Measurements from ENCODE around the gene KCNF1. TPM values are rescaled to one million over a fixed set of nuclear protein-coding genes. Genes with fewer than 3 reads are reported as not detected.

KCNF1 gene
- polyA plus RNA-seq, 2 donors, result 0.22 to 0.29 TPM

GRCh38 chr2:10947005-10947440, 35.3 kb downstream of the KCNF1 start:
- Histone ChIP-seq H3K4me1 (ENCODE audit: control insufficient read depth in 2 of 2, insufficient read depth in 2 of 2, low read length in 1 of 2) (no peaks in the 10 kb centered on the region), H3K27me3 (ENCODE audit: control insufficient read depth in 1 of 2, insufficient read depth in 2 of 2, low read length in 2 of 2) (no peaks in the 10 kb centered on the region), H3K27ac (ENCODE audit: low read depth in 2 of 2, low read length in 1 of 2) (no peak overlapping the region), H3K9me3 (ENCODE audit: control insufficient read depth in 2 of 2, insufficient read depth in 1 of 2, low read depth in 1 of 2, low read length in 1 of 2) (peaks cover 0 to 3% of the 10 kb centered on the region in 2 donors), H3K36me3 (ENCODE audit: control insufficient read depth in 2 of 2, insufficient read depth in 2 of 2, low read length in 1 of 2) (no peaks in the 10 kb centered on the region), H3K4me3 (ENCODE audit: low read depth in 1 of 2, low read length in 2 of 2) (no peak overlapping the region)
- 44 to 51% methylated on average over 10 of the region's 10 CpGs for WGBS, 2 donors

DNA sequence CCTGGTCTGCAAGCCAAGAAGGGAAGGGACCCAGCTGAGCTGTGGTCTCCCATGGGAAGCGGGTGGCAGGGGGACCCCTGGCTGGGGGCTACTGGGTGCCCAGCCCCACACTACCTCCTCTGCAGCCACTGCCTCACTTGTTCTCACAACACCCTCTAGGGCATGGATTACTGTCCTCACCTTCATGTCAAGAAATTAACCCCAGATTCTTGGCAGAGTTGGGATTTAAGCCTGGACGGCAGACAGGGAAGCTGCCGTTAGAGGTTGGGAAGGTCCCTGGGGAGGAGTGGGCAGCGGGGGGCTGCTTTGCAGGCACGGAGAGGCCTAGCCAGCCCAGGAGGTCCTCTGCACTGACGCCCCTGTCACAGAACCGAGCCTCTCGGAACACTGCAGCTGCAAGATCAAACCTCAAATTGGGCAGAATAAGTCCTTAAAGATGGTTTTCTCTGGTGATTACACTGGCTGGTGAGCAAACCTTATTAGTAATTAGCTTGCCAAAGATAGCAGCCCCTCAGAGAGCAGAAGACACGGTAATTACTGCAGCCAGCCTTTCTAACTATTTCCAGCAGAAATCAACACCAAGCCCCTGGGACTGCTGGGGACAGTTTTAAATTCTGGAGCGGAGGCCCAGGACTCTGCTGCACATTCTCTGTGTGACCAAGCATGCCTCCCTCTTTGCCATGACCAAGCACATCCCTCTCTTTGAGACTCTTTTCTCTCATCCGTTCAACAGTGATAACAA, 35.9 kb downstream of the KCNF1 start:
- H3K4me3 ChIP-seq (ENCODE audit: low read depth in 1 of 2, low read length in 2 of 2), result no peak overlapping the region

GRCh38 chr2:10948188-10948564, 36.4 kb downstream of the KCNF1 start:
- Histone ChIP-seq H3K36me3 (ENCODE audit: control insufficient read depth in 2 of 2, insufficient read depth in 2 of 2, low read length in 1 of 2) (no peaks in the 10 kb centered on the region), H3K27me3 (ENCODE audit: control insufficient read depth in 1 of 2, insufficient read depth in 2 of 2, low read length in 2 of 2) (no peaks in the 10 kb centered on the region), H3K4me3 (ENCODE audit: low read depth in 1 of 2, low read length in 2 of 2) (no peak overlapping the region), H3K27ac (ENCODE audit: low read depth in 2 of 2, low read length in 1 of 2) (no peak overlapping the region), H3K4me1 (ENCODE audit: control insufficient read depth in 2 of 2, insufficient read depth in 2 of 2, low read length in 1 of 2) (no peaks in the 10 kb centered on the region), H3K9me3 (ENCODE audit: control insufficient read depth in 2 of 2, insufficient read depth in 1 of 2, low read depth in 1 of 2, low read length in 1 of 2) (no peaks in the 10 kb centered on the region)
- 80 to 87% methylated on average over 7 of the region's 7 CpGs for WGBS, 2 donors

More for the DNA sequence above, 35.9 kb downstream of the KCNF1 start:
- Histone ChIP-seq H3K36me3 (ENCODE audit: control insufficient read depth in 2 of 2, insufficient read depth in 2 of 2, low read length in 1 of 2) (no peaks in the 10 kb centered on the region), H3K4me1 (ENCODE audit: control insufficient read depth in 2 of 2, insufficient read depth in 2 of 2, low read length in 1 of 2) (no peaks in the 10 kb centered on the region), H3K27ac (ENCODE audit: low read depth in 2 of 2, low read length in 1 of 2) (no peak overlapping the region), H3K9me3 (ENCODE audit: control insufficient read depth in 2 of 2, insufficient read depth in 1 of 2, low read depth in 1 of 2, low read length in 1 of 2) (no peaks in the 10 kb centered on the region), H3K27me3 (ENCODE audit: control insufficient read depth in 1 of 2, insufficient read depth in 2 of 2, low read length in 2 of 2) (no peaks in the 10 kb centered on the region)
- 77 to 78% methylated on average over 11 of the region's 11 CpGs for WGBS, 2 donors

DNA sequence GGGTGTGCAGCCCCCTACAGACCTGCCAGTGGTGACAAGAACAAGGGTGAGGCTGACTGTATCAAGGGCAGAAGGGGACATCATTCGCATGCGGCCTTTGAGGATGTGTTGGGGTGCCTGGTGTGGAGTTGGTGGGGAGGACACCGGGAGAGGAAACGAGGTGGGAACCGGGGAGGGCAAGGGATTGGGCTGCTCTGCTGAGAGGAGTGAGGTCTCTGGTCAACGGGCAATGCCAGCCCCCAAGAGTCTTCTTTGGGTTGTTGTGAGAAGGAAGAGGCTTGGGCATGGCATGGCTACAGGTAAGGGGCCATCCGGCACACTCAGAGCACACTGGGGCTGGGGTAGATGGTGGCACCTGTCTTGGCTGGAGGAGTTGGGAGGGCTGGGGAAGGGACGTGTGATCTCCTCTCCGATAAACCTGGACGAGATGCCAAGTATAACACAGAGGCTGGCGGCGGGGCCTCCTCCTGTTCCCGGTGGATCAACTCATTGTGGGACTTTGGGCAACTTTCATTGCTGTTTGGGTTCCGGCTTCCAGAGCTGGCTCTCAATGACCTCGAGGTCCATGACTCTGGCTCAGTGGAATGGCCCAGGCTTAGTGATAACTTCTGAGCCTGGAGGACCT, 37.0 kb downstream of the KCNF1 start:
- H3K4me1 ChIP-seq (ENCODE audit: control insufficient read depth in 2 of 2, insufficient read depth in 2 of 2, low read length in 1 of 2), result no peaks in the 10 kb centered on the region
- no peak overlapping the region for H3K4me3 ChIP-seq (ENCODE audit: low read depth in 1 of 2, low read length in 2 of 2)
- H3K27me3 ChIP-seq (ENCODE audit: control insufficient read depth in 1 of 2, insufficient read depth in 2 of 2, low read length in 2 of 2), result no peaks in the 10 kb centered on the region
- H3K9me3 ChIP-seq (ENCODE audit: control insufficient read depth in 2 of 2, insufficient read depth in 1 of 2, low read depth in 1 of 2, low read length in 1 of 2), result peaks cover 0 to 2% of the 10 kb centered on the region in 2 donors
- H3K27ac ChIP-seq (ENCODE audit: low read depth in 2 of 2, low read length in 1 of 2), result no peak overlapping the region
- 84 to 90% methylated on average over 15 of the region's 15 CpGs for WGBS, 2 donors
- H3K36me3 ChIP-seq (ENCODE audit: control insufficient read depth in 2 of 2, insufficient read depth in 2 of 2, low read length in 1 of 2), result no peaks in the 10 kb centered on the region

GRCh38 chr2:10949835-10950234, 38.1 kb downstream of the KCNF1 start:
- no peak overlapping the region for H3K27ac ChIP-seq (ENCODE audit: low read depth in 2 of 2, low read length in 1 of 2)
- H3K27me3 ChIP-seq (ENCODE audit: control insufficient read depth in 1 of 2, insufficient read depth in 2 of 2, low read length in 2 of 2), result no peaks in the 10 kb centered on the region
- H3K36me3 ChIP-seq (ENCODE audit: control insufficient read depth in 2 of 2, insufficient read depth in 2 of 2, low read length in 1 of 2), result no peaks in the 10 kb centered on the region
- no peaks in the 10 kb centered on the region for H3K4me1 ChIP-seq (ENCODE audit: control insufficient read depth in 2 of 2, insufficient read depth in 2 of 2, low read length in 1 of 2)
- H3K4me3 ChIP-seq (ENCODE audit: low read depth in 1 of 2, low read length in 2 of 2), result no peak overlapping the region
- peaks cover 0 to 2% of the 10 kb centered on the region in 2 donors for H3K9me3 ChIP-seq (ENCODE audit: control insufficient read depth in 2 of 2, insufficient read depth in 1 of 2, low read depth in 1 of 2, low read length in 1 of 2)
- 67 to 80% methylated on average over 1 of the region's 1 CpG for WGBS, 2 donors

DNA sequence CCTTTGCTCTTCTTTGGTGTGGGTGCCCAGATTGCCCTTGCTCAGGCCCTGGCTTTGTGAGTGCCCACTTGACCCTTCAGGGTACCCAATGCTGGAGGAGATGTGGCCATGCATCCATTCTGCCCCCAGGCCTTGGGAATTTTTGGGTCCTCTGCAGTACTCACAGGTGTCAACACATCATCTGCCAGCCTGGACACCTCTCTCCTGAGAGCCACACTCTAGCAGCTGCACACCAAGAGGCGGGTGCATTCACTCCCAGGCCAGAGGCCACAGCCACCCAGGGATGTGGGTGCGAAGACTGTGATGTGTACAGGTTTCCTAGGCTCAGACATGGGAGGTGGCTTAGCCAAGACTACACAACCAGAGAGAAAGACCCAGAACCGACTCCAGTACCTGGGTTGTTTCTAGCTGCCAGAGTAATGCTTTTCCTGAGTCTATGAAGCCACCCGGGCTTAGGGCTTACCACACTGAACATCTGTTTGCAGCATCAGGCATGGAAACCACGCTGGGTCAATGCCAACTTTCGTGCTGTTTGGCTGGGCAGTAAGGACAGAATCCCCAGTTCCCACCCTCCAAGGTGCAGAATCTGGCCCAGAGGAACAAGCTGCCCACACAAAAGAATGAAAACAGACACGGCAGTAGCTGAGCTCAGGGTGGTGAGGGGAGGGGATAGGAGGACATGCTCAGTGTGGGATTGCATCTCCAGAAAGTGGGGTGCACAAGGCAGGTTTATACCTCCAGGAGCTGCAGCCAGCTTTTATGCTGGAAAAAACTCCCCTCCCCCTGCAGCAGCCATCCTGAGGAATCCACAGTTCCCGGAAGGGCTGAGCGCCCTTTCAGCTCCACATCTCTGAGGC, 40.1 kb downstream of the KCNF1 start:
- Histone ChIP-seq H3K27ac (ENCODE audit: low read depth in 2 of 2, low read length in 1 of 2) (no peak overlapping the region), H3K4me1 (ENCODE audit: control insufficient read depth in 2 of 2, insufficient read depth in 2 of 2, low read length in 1 of 2) (no peaks in the 10 kb centered on the region), H3K9me3 (ENCODE audit: control insufficient read depth in 2 of 2, insufficient read depth in 1 of 2, low read depth in 1 of 2, low read length in 1 of 2) (peaks cover 0 to 5% of the 10 kb centered on the region in 2 donors), H3K4me3 (ENCODE audit: low read depth in 1 of 2, low read length in 2 of 2) (no peak overlapping the region), H3K27me3 (ENCODE audit: control insufficient read depth in 1 of 2, insufficient read depth in 2 of 2, low read length in 2 of 2) (no peaks in the 10 kb centered on the region), H3K36me3 (ENCODE audit: control insufficient read depth in 2 of 2, insufficient read depth in 2 of 2, low read length in 1 of 2) (no peaks in the 10 kb centered on the region)
- WGBS, 2 donors, result 57 to 58% methylated on average over 9 of the region's 9 CpGs

GRCh38 chr2:10954416-10954815, 42.7 kb downstream of the KCNF1 start:
- 79 to 96% methylated on average over 2 of the region's 2 CpGs for WGBS, 2 donors
- peaks cover 0 to 5% of the 10 kb centered on the region in 2 donors for H3K9me3 ChIP-seq (ENCODE audit: control insufficient read depth in 2 of 2, insufficient read depth in 1 of 2, low read depth in 1 of 2, low read length in 1 of 2)
- H3K4me1 ChIP-seq (ENCODE audit: control insufficient read depth in 2 of 2, insufficient read depth in 2 of 2, low read length in 1 of 2), result no peaks in the 10 kb centered on the region
- H3K36me3 ChIP-seq (ENCODE audit: control insufficient read depth in 2 of 2, insufficient read depth in 2 of 2, low read length in 1 of 2), result no peaks in the 10 kb centered on the region
- H3K4me3 ChIP-seq (ENCODE audit: low read depth in 1 of 2, low read length in 2 of 2), result no peak overlapping the region
- H3K27me3 ChIP-seq (ENCODE audit: control insufficient read depth in 1 of 2, insufficient read depth in 2 of 2, low read length in 2 of 2), result no peaks in the 10 kb centered on the region
- H3K27ac ChIP-seq (ENCODE audit: low read depth in 2 of 2, low read length in 1 of 2), result no peak overlapping the region

DNA sequence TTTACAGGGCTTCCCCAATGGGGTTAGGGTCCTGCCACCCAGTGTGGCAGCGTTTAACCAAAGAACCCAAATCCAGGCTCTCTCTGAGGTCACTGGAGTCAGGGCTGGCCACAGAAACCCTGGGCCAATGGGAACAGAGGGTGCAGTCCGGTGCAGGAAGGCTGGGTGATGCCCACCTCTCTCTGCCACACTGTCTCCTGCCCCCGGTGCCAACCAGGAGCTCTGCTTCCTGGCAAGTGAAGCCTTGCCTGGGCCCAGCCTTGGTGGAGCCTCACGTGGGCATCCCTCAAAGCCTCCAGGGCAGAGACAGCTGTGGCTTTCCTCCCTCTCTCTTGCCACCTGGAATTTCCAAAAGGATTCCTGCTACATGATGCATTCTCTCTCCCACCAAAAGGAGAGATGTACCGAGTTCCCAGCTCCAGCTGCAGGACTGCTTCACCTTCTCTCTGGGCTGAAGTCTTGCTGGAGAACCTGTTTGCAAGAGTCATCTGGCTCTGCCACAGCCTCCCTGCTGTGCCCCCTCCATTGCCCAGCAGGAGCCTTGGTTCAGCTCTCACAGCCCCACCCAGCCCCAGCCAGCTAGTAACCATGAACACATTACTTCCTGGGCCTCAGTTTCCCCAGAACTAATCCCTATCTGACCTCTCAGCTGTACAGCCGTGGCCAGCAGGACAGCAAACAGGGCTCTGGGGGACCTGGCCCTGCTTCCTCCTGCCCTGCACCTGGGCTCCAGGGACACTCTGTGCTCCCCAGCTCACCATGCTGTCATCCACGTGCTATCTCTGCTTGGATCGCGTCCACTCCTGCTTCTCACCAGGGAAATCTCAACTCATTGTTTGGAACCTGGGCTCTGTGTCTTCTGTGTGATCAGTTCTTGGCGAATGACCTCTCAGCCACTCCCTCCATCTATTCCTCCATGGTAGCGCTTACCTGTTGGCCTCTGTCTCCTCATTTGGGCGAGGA, 43.4 kb downstream of the KCNF1 start:
- Histone ChIP-seq H3K9me3 (ENCODE audit: control insufficient read depth in 2 of 2, insufficient read depth in 1 of 2, low read depth in 1 of 2, low read length in 1 of 2) (peaks cover 0 to 5% of the 10 kb centered on the region in 2 donors), H3K4me1 (ENCODE audit: control insufficient read depth in 2 of 2, insufficient read depth in 2 of 2, low read length in 1 of 2) (no peaks in the 10 kb centered on the region), H3K27me3 (ENCODE audit: control insufficient read depth in 1 of 2, insufficient read depth in 2 of 2, low read length in 2 of 2) (no peaks in the 10 kb centered on the region), H3K27ac (ENCODE audit: low read depth in 2 of 2, low read length in 1 of 2) (no peak overlapping the region), H3K4me3 (ENCODE audit: low read depth in 1 of 2, low read length in 2 of 2) (no peak overlapping the region), H3K36me3 (ENCODE audit: control insufficient read depth in 2 of 2, insufficient read depth in 2 of 2, low read length in 1 of 2) (no peaks in the 10 kb centered on the region)
- WGBS, 2 donors, result 80 to 81% methylated on average over 12 of the region's 12 CpGs

Measured in esophagus (tissue), 2 donors.